ENCODE results near the gene PIGC. TPM values are rescaled to one million over a fixed set of nuclear protein-coding genes. Genes with fewer than 3 reads are reported as not detected.
"Not testable (repeated sequence)": the region's sequence is repeated elsewhere in the genome, so short reads cannot be mapped to it uniquely, and the experiment has no call there.

The PIGC gene
- total RNA-seq, 4 donors from 2014 or later = 9.6 to 13.7 (median 12.8) TPM

- ATAC-seq = no peak
- Histone ChIP-seq H3K36me3 (peaks cover 0 to 10% of the 10 kb centered on the region in 2 donors), H3K27me3 (no peaks in the 10 kb centered on the region), H3K4me3 (peak overlapping the region; percentile 68 to 98 (median 90)), H3K9me3 (no peaks in the 10 kb centered on the region), H3K27ac (peak overlapping the region; percentile 77 to 88 (median 82)), H3K4me1 (peaks cover 48 to 52% of the 10 kb centered on the region in 2 donors)
- intact Hi-C loops (cut with DNase I; ENCODE audit: low total_unique reads) = loop anchor here (10.0 kb wide), 2 partner anchors 798 to 1712 kb away; partner anchors contain the start of gene RABGAP1L
- in situ Hi-C loops (cut with MboI; ENCODE audit: low sequenced_read_pairs in 4 of 4) = loop anchor here in 3 of 4 donors (25.0 kb wide), 3 partner anchors 606 to 656 kb away; partner anchors contain the start of genes DNM3 (in 1 of the 3) and METTL13 (in 1 of the 3)
- TF ChIP-seq POLR2A (IDR thresholded peaks at IDR 0.05) = no peak
- no peak for TF ChIP-seq CTCF (IDR thresholded peaks at IDR 0.05 in 4 of 5, conservative IDR thresholded peaks at IDR 0.05 in 1 of 5)
- DNase-seq = no peak
Observed at GRCh38 chr1:172442843-172443565, 865 bp downstream of the PIGC start.

- Histone ChIP-seq H3K27ac (no peak overlapping the region), H3K36me3 (peaks cover 0 to 10% of the 10 kb centered on the region in 2 donors), H3K27me3 (no peaks in the 10 kb centered on the region), H3K4me3 (peak overlapping the region in 3 of 4 donors; percentile 10 to 91 (median 68)), H3K4me1 (peaks cover 46% of the 10 kb centered on the region in 2 donors), H3K9me3 (no peaks in the 10 kb centered on the region)
- intact Hi-C loops (cut with DNase I; ENCODE audit: low total_unique reads) = loop anchor here (10.0 kb wide), 2 partner anchors 798 to 1712 kb away; partner anchors contain the start of gene RABGAP1L
- in situ Hi-C loops (cut with MboI; ENCODE audit: low sequenced_read_pairs in 4 of 4) = loop anchor here in 3 of 4 donors (25.0 kb wide), 3 partner anchors 605 to 655 kb away; partner anchors contain the start of genes DNM3 (in 1 of the 3) and METTL13 (in 1 of the 3)
- no peak for DNase-seq
- no peak for ATAC-seq
- TF ChIP-seq POLR2A (IDR thresholded peaks at IDR 0.05) (no peak), CTCF (IDR thresholded peaks at IDR 0.05 in 4 of 5, conservative IDR thresholded peaks at IDR 0.05 in 1 of 5) (no peak)
Observed at GRCh38 chr1:172442404-172442803, 1.5 kb downstream of the PIGC start.

DNA sequence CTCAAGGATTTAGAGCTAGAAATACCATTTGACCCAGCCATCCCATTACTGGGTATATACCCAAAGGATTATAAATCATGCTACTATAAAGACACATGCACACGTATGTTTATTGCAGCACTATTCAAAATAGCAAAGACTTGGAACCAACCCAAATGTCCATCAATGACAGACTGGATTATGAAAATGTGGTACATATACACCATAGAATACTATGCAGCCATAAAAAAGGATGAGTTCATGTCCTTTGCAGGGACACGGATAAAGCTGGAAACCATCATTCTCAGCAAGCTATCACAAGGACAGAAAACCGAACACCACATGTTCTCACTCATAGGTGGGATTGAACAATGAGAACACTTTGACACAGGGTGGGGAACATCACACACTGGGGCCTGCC lies 6.7 kb downstream of the PIGC start:
- DNase-seq; H3K4me3 ChIP-seq; intact Hi-C loops (cut with DNase I; ENCODE audit: low total_unique reads); H3K27ac ChIP-seq; H3K27me3 ChIP-seq; ATAC-seq; H3K9me3 ChIP-seq; H3K36me3 ChIP-seq: not testable (repeated sequence)
- in situ Hi-C loops (cut with MboI; ENCODE audit: low sequenced_read_pairs in 4 of 4) = loop anchor here in 3 of 4 donors (25.0 kb wide), 3 partner anchors 600 to 650 kb away; partner anchors contain the start of genes DNM3 (in 1 of the 3) and METTL13 (in 1 of the 3)
- peaks cover 8 to 17% of the 10 kb centered on the region in 2 donors for H3K4me1 ChIP-seq

GRCh38 chr1:172431721-172432192 lies 12.1 kb downstream of the PIGC start:
- Histone ChIP-seq H3K27ac (no peak overlapping the region), H3K27me3 (no peaks in the 10 kb centered on the region), H3K4me3 (no peak overlapping the region), H3K4me1 (no peaks in the 10 kb centered on the region), H3K36me3 (no peaks in the 10 kb centered on the region), H3K9me3 (no peaks in the 10 kb centered on the region)
- no peak for TF ChIP-seq POLR2A (IDR thresholded peaks at IDR 0.05)
- TF ChIP-seq CTCF (IDR thresholded peaks at IDR 0.05 in 4 of 5, conservative IDR thresholded peaks at IDR 0.05 in 1 of 5) = no peak
- no peak for DNase-seq
- intact Hi-C loops (cut with DNase I; ENCODE audit: low total_unique reads) = no loop called here
- no peak for ATAC-seq
- in situ Hi-C loops (cut with MboI; ENCODE audit: low sequenced_read_pairs in 4 of 4) = loop anchor here in 3 of 4 donors (25.0 kb wide), 3 partner anchors 594 to 644 kb away; partner anchors contain the start of genes DNM3 (in 1 of the 3) and METTL13 (in 1 of the 3)

DNA sequence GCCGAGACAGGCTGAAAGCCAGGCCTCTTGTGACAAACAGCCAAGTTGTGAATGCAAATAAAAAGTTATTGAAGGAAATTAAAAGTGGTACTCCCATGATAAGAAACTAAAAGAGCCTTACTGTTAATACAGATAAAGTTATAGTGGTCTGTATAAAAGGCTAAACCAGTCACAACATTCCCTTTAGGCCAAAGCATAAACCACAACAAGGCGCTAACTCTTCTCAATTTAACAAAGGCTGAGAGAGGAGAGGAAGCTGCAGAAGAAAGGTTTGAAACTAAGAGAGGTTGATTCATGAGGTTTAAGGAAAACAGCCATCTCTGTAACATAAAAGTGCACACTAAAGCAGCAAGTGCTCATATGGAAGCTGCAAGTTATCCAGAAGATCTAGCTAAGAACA lies 12.7 kb downstream of the PIGC start:
- Histone ChIP-seq H3K9me3 (no peaks in the 10 kb centered on the region), H3K27me3 (no peaks in the 10 kb centered on the region), H3K27ac (no peak overlapping the region), H3K36me3 (no peaks in the 10 kb centered on the region), H3K4me3 (no peak overlapping the region), H3K4me1 (no peaks in the 10 kb centered on the region)
- intact Hi-C loops (cut with DNase I; ENCODE audit: low total_unique reads) = no loop called here
- in situ Hi-C loops (cut with MboI; ENCODE audit: low sequenced_read_pairs in 4 of 4) = loop anchor here in 3 of 4 donors (25.0 kb wide), 3 partner anchors 594 to 644 kb away; partner anchors contain the start of genes DNM3 (in 1 of the 3) and METTL13 (in 1 of the 3)
- TF ChIP-seq CTCF (IDR thresholded peaks at IDR 0.05 in 4 of 5, conservative IDR thresholded peaks at IDR 0.05 in 1 of 5) (no peak), POLR2A (IDR thresholded peaks at IDR 0.05) (no peak)
- DNase-seq = no peak
- no peak for ATAC-seq
